HG03558 (cell line): Measurements from ENCODE around the gene TTC4.

Source experiments
- ATAC-seq: cut with Tn5 transposase; IDR thresholded peaks from one replicate; pipeline ENCODE4 v1.9.1; 2021; ENCODE audit warnings: moderate number of reproducible peaks; ENCODE audit not compliant: unreplicated experiment; ENCODE audit errors: extremely low read depth

The TTC4 gene

DNA sequence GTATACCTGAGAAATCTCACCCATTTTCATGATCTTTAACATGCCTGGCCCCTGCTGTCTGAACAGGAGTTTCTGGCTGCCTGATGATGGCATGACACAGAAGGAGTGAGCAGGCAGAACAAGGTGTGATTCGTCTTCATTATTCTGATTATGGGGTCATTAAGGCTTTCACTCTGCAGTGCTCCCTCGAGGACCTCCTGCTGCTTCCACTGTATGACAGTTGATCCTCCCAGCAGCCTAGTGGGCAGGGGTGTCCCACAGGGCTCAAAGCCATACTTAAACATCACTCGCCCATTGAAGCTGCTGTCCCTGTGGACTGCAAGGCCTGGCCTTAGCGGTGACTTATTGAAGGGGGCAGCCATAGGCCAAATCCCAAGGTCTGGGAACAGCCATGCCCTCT lies 61.4 kb downstream of the TTC4 start:
- ATAC-seq, result no peak

- no peak for ATAC-seq
Observed at GRCh38 chr1:54777431-54777830, 61.8 kb downstream of the TTC4 start.

DNA sequence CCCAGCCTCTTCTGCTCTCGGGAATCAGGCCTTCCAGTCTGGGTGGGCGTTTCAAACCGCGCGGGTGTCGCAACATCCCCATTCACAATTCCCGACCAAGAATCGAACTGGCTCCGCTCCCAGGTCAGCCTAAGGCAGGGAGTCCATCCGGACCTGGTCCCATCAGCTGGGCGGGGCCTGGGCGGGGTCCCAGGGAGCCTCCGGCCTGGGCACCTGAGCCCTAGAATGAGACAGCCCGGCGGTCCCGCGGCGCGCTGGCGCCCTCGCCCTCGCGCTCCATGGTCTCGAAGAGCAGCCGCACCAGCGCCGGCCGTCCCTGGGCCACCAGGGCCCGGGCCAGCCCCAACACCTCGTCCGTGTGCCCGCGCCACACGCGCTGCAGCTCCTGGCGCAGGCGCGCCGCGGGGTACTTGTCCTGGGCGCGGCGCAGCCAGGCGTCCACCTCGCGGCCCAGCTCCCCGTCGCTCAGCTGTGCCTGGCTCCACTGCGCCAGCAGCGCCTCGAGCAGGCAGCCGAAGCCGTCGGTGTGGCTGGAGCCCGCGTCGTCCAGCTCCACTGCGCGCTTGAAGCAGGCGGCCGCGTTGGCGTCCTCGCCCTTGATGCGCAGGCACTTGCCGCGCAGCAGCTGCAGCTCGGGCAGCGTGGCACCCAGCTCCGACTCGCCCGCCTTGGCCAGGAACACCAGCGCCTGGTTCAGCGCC lies 65.5 kb downstream of the TTC4 start:
- ATAC-seq, result no peak

DNA sequence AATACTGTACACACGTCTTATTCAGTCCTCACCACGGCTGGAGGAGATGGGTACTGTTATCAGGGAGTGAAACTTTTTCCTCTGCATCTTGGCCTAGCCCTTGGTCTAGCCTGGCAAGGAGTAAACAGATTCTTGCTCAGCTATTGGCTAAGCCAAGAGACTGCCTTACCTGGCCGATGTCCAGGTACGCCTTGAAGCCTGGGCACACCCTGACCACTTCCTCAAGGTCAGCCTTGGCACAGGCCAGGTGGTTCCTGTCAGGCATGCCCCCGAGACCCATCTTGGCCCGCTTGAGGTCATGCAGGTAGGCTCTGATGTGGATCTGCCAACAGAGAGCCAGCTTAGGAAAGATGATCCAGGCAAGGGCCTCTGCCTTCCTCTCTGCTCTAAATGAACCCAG lies 66.5 kb downstream of the TTC4 start:
- ATAC-seq, result no peak

DNA sequence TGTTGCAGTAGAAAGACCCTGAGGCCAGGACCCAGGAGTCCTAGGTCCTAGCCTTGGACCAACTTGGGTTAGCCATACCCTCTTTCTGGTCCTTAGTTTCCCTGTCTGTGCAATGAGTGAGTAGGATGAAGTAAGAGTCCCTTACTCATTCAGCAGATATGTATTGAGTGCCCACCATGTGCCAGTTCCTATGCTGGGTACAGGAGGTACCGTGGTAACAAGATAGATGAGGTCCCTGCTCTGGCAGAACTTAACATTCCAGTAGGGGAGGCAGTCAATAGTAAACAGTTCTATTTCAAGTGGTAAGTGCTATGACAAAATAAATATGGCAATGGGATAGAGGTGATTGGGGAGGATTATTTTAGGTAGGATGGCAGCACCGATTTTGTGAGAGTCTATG lies 66.9 kb downstream of the TTC4 start:
- ATAC-seq, result no peak

DNA sequence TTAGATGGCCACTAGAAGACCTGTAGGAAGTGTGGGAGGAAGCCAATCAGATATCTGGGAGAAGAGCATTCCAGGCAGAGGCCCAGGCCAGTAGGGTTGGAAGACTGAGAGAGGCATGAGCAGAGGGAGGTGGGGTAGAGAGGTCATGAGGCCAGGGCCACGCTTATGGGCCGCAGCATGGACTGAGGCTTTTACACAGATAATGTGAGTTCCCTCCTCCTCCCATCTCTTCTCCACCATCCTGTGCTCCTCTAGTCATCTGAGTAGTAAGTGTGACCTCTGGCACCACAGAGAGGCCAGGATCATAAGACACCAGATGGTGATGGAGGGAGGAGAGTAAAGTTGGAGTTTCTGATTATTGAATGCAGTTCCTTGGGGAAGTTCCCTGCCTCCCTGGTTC lies 68.4 kb downstream of the TTC4 start:
- no peak for ATAC-seq

- no peak for ATAC-seq
Observed at GRCh38 chr1:54786778-54787177, 71.1 kb downstream of the TTC4 start.

GRCh38 chr1:54787604-54788003 lies 71.9 kb downstream of the TTC4 start:
- no peak for ATAC-seq

- no peak for ATAC-seq
Observed at GRCh38 chr1:54788459-54788858, 72.8 kb downstream of the TTC4 start.

GRCh38 chr1:54791880-54792522 lies 76.3 kb downstream of the TTC4 start:
- ATAC-seq, result no peak
